Measurements from ENCODE around the gene SEC14L6.
"Not testable (repeated sequence)": the region's sequence is repeated elsewhere in the genome, so short reads cannot be mapped to it uniquely, and the experiment has no call there.

Gene SEC14L6

GRCh38 chr22:30568137-30568805, 21.7 kb upstream of the SEC14L6 start:
- DNase-seq (ENCODE audit: low read depth): no peak
- H3K4me3 ChIP-seq (ENCODE audit: low read depth, low read length): no peak overlapping the region

- not testable (repeated sequence) for DNase-seq (ENCODE audit: low read depth); H3K4me3 ChIP-seq (ENCODE audit: low read depth, low read length)
Measured at GRCh38 chr22:30567277-30567676, 20.7 kb upstream of the SEC14L6 start.

- no peak for DNase-seq (ENCODE audit: low read depth)
- H3K4me3 ChIP-seq (ENCODE audit: low read depth, low read length): no peak overlapping the region
Measured at GRCh38 chr22:30566125-30566524, 19.6 kb upstream of the SEC14L6 start.

GRCh38 chr22:30565341-30565740, 18.8 kb upstream of the SEC14L6 start:
- no peak overlapping the region for H3K4me3 ChIP-seq (ENCODE audit: low read depth, low read length)
- DNase-seq (ENCODE audit: low read depth): no peak

GRCh38 chr22:30564761-30565119, 18.2 kb upstream of the SEC14L6 start:
- H3K4me3 ChIP-seq (ENCODE audit: low read depth, low read length): no peak overlapping the region
- DNase-seq (ENCODE audit: low read depth): no peak

GRCh38 chr22:30564045-30564760, 17.7 kb upstream of the SEC14L6 start:
- DNase-seq (ENCODE audit: low read depth): no peak
- no peak overlapping the region for H3K4me3 ChIP-seq (ENCODE audit: low read depth, low read length)

GRCh38 chr22:30562366-30562765, 15.8 kb upstream of the SEC14L6 start:
- H3K4me3 ChIP-seq (ENCODE audit: low read depth, low read length): no peak overlapping the region
- no peak for DNase-seq (ENCODE audit: low read depth)

- no peak for DNase-seq (ENCODE audit: low read depth)
Measured at GRCh38 chr22:30561402-30562189, 15.1 kb upstream of the SEC14L6 start.

GRCh38 chr22:30560643-30561202, 14.2 kb upstream of the SEC14L6 start:
- not testable (repeated sequence) for H3K4me3 ChIP-seq (ENCODE audit: low read depth, low read length); DNase-seq (ENCODE audit: low read depth)

More at GRCh38 chr22:30561402-30562189, 15.1 kb upstream of the SEC14L6 start:
- no peak overlapping the region for H3K4me3 ChIP-seq (ENCODE audit: low read depth, low read length)

- H3K4me3 ChIP-seq (ENCODE audit: low read depth, low read length): no peak overlapping the region
Measured at GRCh38 chr22:30559889-30560288, 13.3 kb upstream of the SEC14L6 start.

GRCh38 chr22:30557243-30557642, 10.7 kb upstream of the SEC14L6 start:
- H3K4me3 ChIP-seq (ENCODE audit: low read depth, low read length): no peak overlapping the region
- no peak for DNase-seq (ENCODE audit: low read depth)

More at GRCh38 chr22:30559889-30560288, 13.3 kb upstream of the SEC14L6 start:
- no peak for DNase-seq (ENCODE audit: low read depth)

- no peak overlapping the region for H3K4me3 ChIP-seq (ENCODE audit: low read depth, low read length)
- DNase-seq (ENCODE audit: low read depth): no peak
Measured at GRCh38 chr22:30556388-30556787, 9.8 kb upstream of the SEC14L6 start.

- no peak overlapping the region for H3K4me3 ChIP-seq (ENCODE audit: low read depth, low read length)
- DNase-seq (ENCODE audit: low read depth): no peak
Measured at GRCh38 chr22:30555282-30556210, 9.0 kb upstream of the SEC14L6 start.

- no peak overlapping the region for H3K4me3 ChIP-seq (ENCODE audit: low read depth, low read length)
- DNase-seq (ENCODE audit: low read depth): no peak
Measured at GRCh38 chr22:30553971-30554370, 7.4 kb upstream of the SEC14L6 start.

GRCh38 chr22:30552719-30553118, 6.2 kb upstream of the SEC14L6 start:
- no peak for DNase-seq (ENCODE audit: low read depth)
- H3K4me3 ChIP-seq (ENCODE audit: low read depth, low read length): no peak overlapping the region

- not testable (repeated sequence) for DNase-seq (ENCODE audit: low read depth); H3K4me3 ChIP-seq (ENCODE audit: low read depth, low read length)
Measured at GRCh38 chr22:30551813-30552212, 5.3 kb upstream of the SEC14L6 start.

- H3K4me3 ChIP-seq (ENCODE audit: low read depth, low read length): no peak overlapping the region
- no peak for DNase-seq (ENCODE audit: low read depth)
Measured at GRCh38 chr22:30547188-30547587, 647 bp upstream of the SEC14L6 start.

GRCh38 chr22:30542811-30543188, 3.7 kb downstream of the SEC14L6 start:
- DNase-seq (ENCODE audit: low read depth): no peak
- H3K4me3 ChIP-seq (ENCODE audit: low read depth, low read length): no peak overlapping the region

Data from skeletal muscle cell (primary cell).